HCT116 (cell line): Measurements from ENCODE around the gene DDTL. TPM values are rescaled to one million over a fixed set of nuclear protein-coding genes. Genes with fewer than 3 reads are reported as not detected.

Experiments
- ATAC-seq: fragments of 200-7000 bp; cut with Tn5 transposase; 2 replicates; pipeline ENCODE4 v1.9.1; 2020; ENCODE audit warnings: mild to moderate bottlenecking, moderate library complexity
- BruUV-seq: library from RNA; stranded (reverse); fragments of 400-500 nt; replicated peaks from 2 replicates; lab custom pipeline; 2021; lab: Mats Ljungman, UMichigan
- CTCF ChIA-PET: fragments of 300-600 bp; sonication (Branson Sonifier 250); formaldehyde crosslinking; loops from one replicate; lab custom pipeline; 2021; ENCODE audit warnings: antibody characterized with exemption; lab: Charles Lee
- POLR2A ChIA-PET: fragments of 300-600, 350-600 bp; sonication (Branson Sonifier 250); formaldehyde crosslinking; loops from one replicate; lab custom pipeline; 2021; ENCODE audit warnings: antibody characterized with exemption; lab: Charles Lee
- RAD21 ChIA-PET, 2 experiments: fragments of 300-600 bp; sonication (Branson Sonifier 250); formaldehyde crosslinking; loops; one replicate each; lab custom pipeline; 2023; ENCODE audit warnings: low total read pairs in 2 of 2; ENCODE audit not compliant: uncharacterized antibody in 2 of 2, unreplicated experiment in 2 of 2, low non-redundant PET in 1 of 2; lab: Charles Lee
- DNase-seq: peaks from one replicate; pipeline ENCODE4 v3.0.0-alpha.2; 2010; ENCODE audit warnings: low read depth, low spot score
- H2AFZ ChIP-seq: fragments of 200-600 bp; shearing (Covaris generic), sonication (generic); 2 replicates; pipeline ENCODE4 v1.6.1; 2017; ENCODE audit warnings: low read depth, mixed run types, mixed read lengths, antibody characterized with exemption, low read length; ENCODE audit not compliant: poor library complexity, severe bottlenecking
- H3K27ac ChIP-seq: 2 replicates; pipeline ENCODE4 v1.5.1; 2012; ENCODE audit warnings: low read depth, low read length
- H3K27me3 ChIP-seq: fragments of 200-600 bp; sonication (generic); 2 replicates; pipeline ENCODE4 v1.6.1; 2016; ENCODE audit warnings: mixed run types, low read length, mixed read lengths; ENCODE audit not compliant: insufficient read depth
- H3K36me3 ChIP-seq, 2 experiments: fragments of 200-500 bp in 1 of 2; fragments of 200-600 bp in 1 of 2; sonication (Bioruptor generic) in 1 of 2; sonication (generic) in 1 of 2; 2 replicates each; pipeline versions ENCODE4 v1.5.1 to v1.6.1; 2014 to 2016; ENCODE audit warnings: low read length in 2 of 2, inconsistent platforms in 1 of 2, mixed read lengths in 1 of 2, mixed run types in 1 of 2; ENCODE audit not compliant: insufficient read depth in 2 of 2, control insufficient read depth in 1 of 2
- H3K4me1 ChIP-seq, 2 experiments: fragments of 200-600 bp in 1 of 2; sonication (generic) in 1 of 2; 2 replicates each; pipeline versions ENCODE4 v1.5.1 to v1.6.1; 2012 to 2017; ENCODE audit warnings: low read length in 2 of 2, inconsistent platforms in 1 of 2, mild to moderate bottlenecking in 1 of 2, mixed read lengths in 1 of 2, mixed run types in 1 of 2, moderate library complexity in 1 of 2; ENCODE audit not compliant: insufficient read depth in 2 of 2, control insufficient read depth in 1 of 2
- H3K4me2 ChIP-seq: fragments of 200-600 bp; sonication (generic); 2 replicates; pipeline ENCODE4 v1.6.1; 2017; ENCODE audit warnings: mixed run types, low read length, mixed read lengths
- H3K4me3 ChIP-seq, 2 experiments: fragments of 200-600 bp in 1 of 2; sonication (generic) in 1 of 2; replicated peaks in 1 of 2; 2 replicates each; pipeline ENCODE4 v1.5.1; 2011 to 2016; ENCODE audit warnings: low read length in 2 of 2, control low read depth in 1 of 2, low read depth in 1 of 2, mild to moderate bottlenecking in 1 of 2, mixed read lengths in 1 of 2, mixed run types in 1 of 2
- H3K79me2 ChIP-seq: fragments of 200-600 bp; sonication (generic); 2 replicates; pipeline ENCODE4 v1.6.1; 2017; ENCODE audit warnings: mild to moderate bottlenecking, mixed run types, low read length, moderate library complexity, mixed read lengths; ENCODE audit not compliant: insufficient read depth
- H3K9ac ChIP-seq: fragments of 200-600 bp; sonication (generic); 2 replicates; pipeline ENCODE4 v1.6.1; 2016; ENCODE audit warnings: low read length, mixed read lengths
- H3K9me2 ChIP-seq: fragments of 200-600 bp; sonication (generic), shearing (Covaris generic); 2 replicates; pipeline ENCODE4 v1.6.1; 2017; ENCODE audit warnings: mixed run types, mild to moderate bottlenecking, moderate library complexity; ENCODE audit not compliant: insufficient read depth
- H3K9me3 ChIP-seq, 2 experiments: fragments of 200-500 bp in 1 of 2; fragments of 200-600 bp in 1 of 2; sonication (Bioruptor generic) in 1 of 2; sonication (generic) in 1 of 2; 2 replicates each; pipeline ENCODE4 v1.6.1; 2014 to 2017; ENCODE audit warnings: low read length in 2 of 2, mixed read lengths in 2 of 2, inconsistent platforms in 1 of 2, low read depth in 1 of 2, mild to moderate bottlenecking in 1 of 2, mixed run types in 1 of 2, moderate library complexity in 1 of 2; ENCODE audit not compliant: control insufficient read depth in 1 of 2, insufficient read depth in 1 of 2
- H4K20me1 ChIP-seq: fragments of 200-600 bp; sonication (generic), shearing (Covaris generic); 2 replicates; pipeline ENCODE4 v1.6.1; 2017; ENCODE audit warnings: mixed run types, mild to moderate bottlenecking, moderate library complexity; ENCODE audit not compliant: insufficient read depth
- ATF3 ChIP-seq: IDR thresholded peaks from 2 replicates; pipeline ENCODE4 v1.6.1; 2012
- CBX3 ChIP-seq: IDR thresholded peaks from 2 replicates; pipeline ENCODE4 v1.6.1; 2012; ENCODE audit warnings: low read depth
- CEBPB ChIP-seq: IDR thresholded peaks from 2 replicates; pipeline ENCODE4 v1.6.1; 2012; ENCODE audit warnings: low read depth
- ELF1 ChIP-seq: IDR thresholded peaks from 2 replicates; pipeline ENCODE4 v1.6.1; 2012; ENCODE audit warnings: low read depth, borderline replicate concordance
- EZH2 ChIP-seq: fragments of 200-600 bp; sonication (generic); IDR thresholded peaks from 2 replicates; pipeline ENCODE4 v1.6.1; 2017; ENCODE audit warnings: antibody characterized with exemption, mixed run types
- EZH2phosphoT487 ChIP-seq: fragments of 200-600 bp; IDR thresholded peaks from 2 replicates; pipeline ENCODE4 v1.6.1; 2018; ENCODE audit warnings: antibody characterized with exemption, borderline replicate concordance
- FOSL1 ChIP-seq: IDR thresholded peaks from 2 replicates; pipeline ENCODE4 v1.6.1; 2012; ENCODE audit warnings: low read depth
- JUND ChIP-seq: IDR thresholded peaks from 2 replicates; pipeline ENCODE4 v1.6.1; 2012
- MAX ChIP-seq: IDR thresholded peaks from 2 replicates; pipeline ENCODE4 v1.6.1; 2012
- POLR2A ChIP-seq: IDR thresholded peaks from 2 replicates; pipeline ENCODE4 v1.7.0; 2011; ENCODE audit warnings: borderline replicate concordance; ENCODE audit not compliant: insufficient read depth, insufficient read length; ENCODE audit errors: extremely low read depth
- POLR2AphosphoS5 ChIP-seq: IDR thresholded peaks from 2 replicates; pipeline ENCODE4 v1.6.1; 2011; ENCODE audit warnings: mild to moderate bottlenecking, low read depth, low read length, moderate library complexity
- RAD21 ChIP-seq: IDR thresholded peaks from 2 replicates; pipeline ENCODE4 v1.6.1; 2012; ENCODE audit warnings: low read depth, mild to moderate bottlenecking
- REST ChIP-seq: IDR thresholded peaks from 2 replicates; pipeline ENCODE4 v1.6.1; 2012; ENCODE audit warnings: low read depth
- SIN3A ChIP-seq: IDR thresholded peaks from 2 replicates; pipeline ENCODE4 v1.6.1; 2012; ENCODE audit warnings: low read depth
- SP1 ChIP-seq: IDR thresholded peaks from 2 replicates; pipeline ENCODE4 v1.6.1; 2012; ENCODE audit warnings: low read depth
- SRF ChIP-seq: IDR thresholded peaks from 2 replicates; pipeline ENCODE4 v1.6.1; 2012; ENCODE audit warnings: low read depth
- TCF7L2 ChIP-seq: IDR thresholded peaks from 2 replicates; pipeline ENCODE4 v1.7.0; 2011; ENCODE audit warnings: borderline replicate concordance, inconsistent platforms; ENCODE audit not compliant: insufficient read depth, insufficient read length; ENCODE audit errors: extremely low read depth
- YY1 ChIP-seq: IDR thresholded peaks from 2 replicates; pipeline ENCODE4 v1.6.1; 2011; ENCODE audit warnings: low read length, low read depth, moderate library complexity, mild to moderate bottlenecking; ENCODE audit not compliant: insufficient replicate concordance; ENCODE audit errors: extremely low read depth
- ZBTB33 ChIP-seq: IDR thresholded peaks from 2 replicates; pipeline ENCODE4 v1.6.1; 2011; ENCODE audit warnings: mild to moderate bottlenecking, low read length, moderate library complexity; ENCODE audit not compliant: insufficient replicate concordance; ENCODE audit errors: extremely low read depth
- ZFX ChIP-seq: fragments of 450-650 bp; IDR thresholded peaks from 2 replicates; pipeline ENCODE4 v1.6.1; 2017
- intact Hi-C: fragments of 100-400 bp; cut with micrococcal nuclease; formaldehyde crosslinking; loops from 2 replicates; pipeline ENCODE4 v1.10.0; 2022
- total RNA-seq: library from RNA; stranded (reverse); gene quantifications from one replicate; pipeline ENCODE4 v1.2.1, GENCODE V29; 2021; ENCODE audit not compliant: unreplicated experiment

DDTL gene
- total RNA-seq, 1 experiment from 2014 or later, result 3.4 TPM

GRCh38 chr22:23969071-23969470 is 2.4 kb downstream of the DDTL start:
- CTCF ChIA-PET, result no interaction called here
- DNase-seq (no peak), ATAC-seq (no peak)
- no peaks in the 10 kb centered on the region for H3K9me2 ChIP-seq
- POLR2A ChIA-PET, result no interaction called here
- peaks cover 32% of the 10 kb centered on the region for H3K79me2 ChIP-seq
- BruUV-seq, result no TSS peak
- TF ChIP-seq EZH2phosphoT487, result no peak
- no peak for TF ChIP-seq POLR2AphosphoS5
- TF ChIP-seq ELF1, result no peak
- no peak for TF ChIP-seq SRF
- TF ChIP-seq JUND, result no peak
- no peak for TF ChIP-seq POLR2A
- TF ChIP-seq ZBTB33, result no peak
- TF ChIP-seq TCF7L2, result no peak
- TF ChIP-seq REST, result no peak
- no peak for TF ChIP-seq CBX3
- no peak for TF ChIP-seq CEBPB
- no peak for TF ChIP-seq SIN3A
- TF ChIP-seq ATF3, result no peak
- no peak for TF ChIP-seq MAX
- TF ChIP-seq YY1, result no peak
- no peak for TF ChIP-seq FOSL1
- TF ChIP-seq ZFX, result no peak
- TF ChIP-seq SP1, result no peak
- TF ChIP-seq EZH2, result no peak
- TF ChIP-seq RAD21, result no peak
- no peaks in the 10 kb centered on the region for H4K20me1 ChIP-seq
- H3K9ac ChIP-seq, result no peak overlapping the region
- no peak overlapping the region; a peak in 1 of 4 replicates for H3K4me3 ChIP-seq
- H3K27me3 ChIP-seq, result no peaks in the 10 kb centered on the region
- H2AFZ ChIP-seq, result no peak overlapping the region
- H3K27ac ChIP-seq, result peak overlapping the region; percentile 45; the same call in 1 of the 2 replicates
- intact Hi-C loops, result no loop called here
- H3K4me2 ChIP-seq, result no peak overlapping the region
- peaks cover 14 to 17% of the 10 kb centered on the region in 2 experiments; a peak in 3 of 4 replicates for H3K36me3 ChIP-seq
- no peaks in the 10 kb centered on the region for H3K9me3 ChIP-seq
- RAD21 ChIA-PET, result no interaction called here
- peaks cover 0 to 3% of the 10 kb centered on the region in 2 experiments; a peak in 1 of 4 replicates for H3K4me1 ChIP-seq
